Esophagus mucosa (tissue), 1 donor: ENCODE results near the gene POFUT2. TPM values are rescaled to one million over a fixed set of nuclear protein-coding genes. Genes with fewer than 3 reads are reported as not detected.
"Not testable (repeated sequence)": the region's sequence is repeated elsewhere in the genome, so short reads cannot be mapped to it uniquely, and the experiment has no call there.

Source experiments
- ATAC-seq: fragments of 200-7000 bp; cut with Tn5 transposase; one replicate; pipeline ENCODE4 v1.9.1; 2020
- total RNA-seq: library from RNA; stranded (reverse); gene quantifications from one replicate; pipeline ENCODE4 v1.2.4, GENCODE V29; 2023
- donor health status: DM: yes; HTN: yes; CAD: no.

POFUT2 gene
- total RNA-seq, 1 donor from 2014 or later = 6.2 TPM

- ATAC-seq = no peak
Observed at GRCh38 chr21:45309987-45310381, 22.3 kb upstream of the POFUT2 start.

- ATAC-seq = peak; percentile 51
Observed at GRCh38 chr21:45309069-45309986, 21.6 kb upstream of the POFUT2 start.

DNA sequence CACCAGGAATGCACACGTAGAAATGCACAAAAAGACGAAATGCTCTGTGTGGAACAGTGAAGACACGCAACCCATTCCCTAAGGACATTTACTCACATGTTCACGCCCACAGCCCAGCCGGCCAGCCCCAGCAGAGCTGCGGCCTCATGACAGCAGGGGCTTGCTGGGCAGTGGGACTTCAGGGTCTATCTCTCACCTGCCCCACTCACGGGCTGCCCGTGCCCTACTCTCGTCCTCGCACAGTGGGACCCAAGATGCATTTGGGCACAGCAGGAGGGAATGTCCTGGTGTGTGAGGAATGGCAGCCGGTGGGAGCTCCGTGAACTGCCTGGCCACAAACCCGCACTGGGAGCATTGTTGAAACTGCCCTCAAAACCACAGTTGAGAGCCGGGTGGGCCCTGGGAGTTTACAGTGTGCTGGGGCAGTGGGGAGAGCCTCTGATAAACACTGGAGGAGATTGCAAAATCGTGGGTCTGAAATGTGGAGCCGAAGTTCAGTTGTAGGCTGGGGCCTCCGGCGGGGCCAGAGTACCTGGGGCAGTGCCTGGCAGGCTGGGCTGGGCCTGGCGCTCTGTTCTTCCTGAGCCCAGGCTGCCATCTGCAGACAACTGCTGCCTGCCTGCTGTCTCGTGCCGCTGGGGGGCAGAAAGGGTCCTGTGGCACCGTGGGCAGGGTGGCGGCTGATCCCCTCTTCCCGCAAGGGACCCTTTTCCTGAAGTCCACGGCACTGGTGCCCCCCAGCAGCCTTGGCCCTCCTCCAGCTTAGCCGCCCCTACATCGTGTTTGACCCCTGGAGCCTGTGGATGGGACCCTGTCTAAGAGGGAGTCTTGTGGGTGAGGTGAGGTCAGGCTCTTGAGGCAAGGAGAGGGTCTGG lies 20.7 kb upstream of the POFUT2 start:
- peak; percentile 18 for ATAC-seq

DNA sequence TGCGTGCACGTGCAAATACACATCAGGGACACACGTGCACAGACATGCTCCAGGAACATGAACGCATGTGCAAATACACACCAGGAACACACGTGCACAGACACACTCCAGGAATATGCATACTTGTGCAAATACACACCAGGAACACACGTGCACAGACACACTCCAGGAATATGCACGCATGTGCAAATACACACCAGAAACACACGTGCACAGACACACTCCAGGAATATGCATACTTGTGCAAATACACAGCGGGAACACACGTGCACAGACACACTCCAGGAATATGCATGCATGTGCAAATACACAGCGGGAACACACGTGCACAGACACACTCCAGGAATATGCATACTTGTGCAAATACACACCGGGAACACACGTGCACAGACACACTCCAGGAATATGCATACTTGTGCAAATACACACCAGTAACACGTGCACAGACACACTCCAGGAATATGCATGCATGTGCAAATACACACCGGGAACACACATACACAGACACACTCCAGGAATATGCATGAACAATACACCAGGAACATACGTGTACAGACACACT lies 20.0 kb upstream of the POFUT2 start:
- ATAC-seq = not testable (repeated sequence)

- no peak for ATAC-seq
Observed at GRCh38 chr21:45306832-45307571, 19.3 kb upstream of the POFUT2 start.

DNA sequence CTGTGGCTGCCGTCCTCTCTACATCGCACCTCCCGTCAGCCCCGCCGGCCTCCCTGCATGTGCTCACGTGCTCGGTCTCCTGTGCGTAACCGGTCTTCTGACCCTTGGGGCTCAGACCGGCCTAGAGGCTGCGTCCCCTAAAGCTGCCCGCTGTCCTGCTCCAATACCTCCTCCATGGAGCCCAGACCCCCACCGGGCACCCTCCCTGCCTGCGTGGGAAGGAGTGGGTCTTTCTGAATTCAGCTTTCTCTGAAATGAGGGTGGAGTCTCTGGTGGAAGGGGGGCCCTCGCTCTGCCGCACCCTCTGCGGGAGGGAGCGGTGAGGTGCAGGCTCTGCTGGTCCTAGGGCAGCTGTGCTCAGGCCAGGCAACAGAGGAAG lies 18.7 kb upstream of the POFUT2 start:
- ATAC-seq = no peak

DNA sequence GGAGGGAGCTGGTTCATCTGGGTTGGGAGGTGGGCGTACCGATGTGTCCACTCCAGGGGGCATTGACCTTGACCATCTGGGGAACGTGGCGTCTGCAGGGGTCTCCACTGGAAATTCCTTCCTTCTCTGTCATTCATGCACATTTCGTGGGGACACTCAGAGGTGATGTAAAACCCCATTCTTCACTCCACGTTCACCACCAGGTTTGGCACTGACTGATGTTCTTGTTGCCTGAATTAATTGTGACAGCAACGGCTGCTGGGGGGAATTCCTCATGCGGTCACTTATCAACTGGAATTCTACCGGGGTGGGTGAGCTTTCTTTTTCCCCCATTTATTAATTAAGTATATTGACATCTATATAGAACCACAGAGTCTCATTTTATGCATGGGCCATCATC lies 18.1 kb upstream of the POFUT2 start:
- no peak for ATAC-seq

DNA sequence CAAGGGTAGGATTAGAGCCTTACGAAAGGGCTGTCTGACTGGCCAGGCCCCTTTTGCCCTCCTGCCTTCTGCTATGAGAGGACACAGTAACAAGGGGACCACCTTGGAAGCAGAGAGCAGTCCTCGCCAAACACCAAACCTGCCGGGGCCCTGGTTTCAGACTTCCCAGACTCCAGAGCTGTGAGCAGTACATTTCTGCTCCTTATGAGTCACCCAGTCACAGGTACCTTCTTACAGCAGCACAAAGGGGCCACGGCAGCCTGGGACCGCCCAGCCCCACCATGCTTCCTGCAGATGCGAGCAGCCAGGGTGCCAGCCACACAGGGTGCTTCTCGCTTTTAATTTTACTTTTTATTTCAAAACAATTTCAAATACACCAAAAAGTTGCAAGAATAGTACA lies 17.2 kb upstream of the POFUT2 start:
- no peak for ATAC-seq

DNA sequence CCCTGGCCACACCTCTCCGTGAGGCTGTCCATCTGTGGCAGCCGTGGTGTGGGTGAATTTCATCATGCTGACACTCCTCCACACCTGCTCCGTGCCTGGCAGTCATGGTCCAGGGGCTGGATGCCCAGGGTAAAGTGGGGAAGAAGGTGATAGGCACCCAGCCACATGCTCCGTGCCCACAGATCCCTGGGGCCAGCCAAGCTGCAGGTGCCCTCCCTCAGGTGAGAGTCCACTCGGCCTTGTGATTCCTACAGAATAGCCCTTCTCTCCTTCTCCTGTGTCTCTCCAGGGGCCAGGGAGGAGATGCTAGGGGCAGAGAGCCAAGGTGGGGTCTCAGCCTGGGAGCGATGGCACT lies 16.8 kb upstream of the POFUT2 start:
- ATAC-seq = no peak

- ATAC-seq = no peak
Observed at GRCh38 chr21:45303751-45304475, 16.2 kb upstream of the POFUT2 start.

DNA sequence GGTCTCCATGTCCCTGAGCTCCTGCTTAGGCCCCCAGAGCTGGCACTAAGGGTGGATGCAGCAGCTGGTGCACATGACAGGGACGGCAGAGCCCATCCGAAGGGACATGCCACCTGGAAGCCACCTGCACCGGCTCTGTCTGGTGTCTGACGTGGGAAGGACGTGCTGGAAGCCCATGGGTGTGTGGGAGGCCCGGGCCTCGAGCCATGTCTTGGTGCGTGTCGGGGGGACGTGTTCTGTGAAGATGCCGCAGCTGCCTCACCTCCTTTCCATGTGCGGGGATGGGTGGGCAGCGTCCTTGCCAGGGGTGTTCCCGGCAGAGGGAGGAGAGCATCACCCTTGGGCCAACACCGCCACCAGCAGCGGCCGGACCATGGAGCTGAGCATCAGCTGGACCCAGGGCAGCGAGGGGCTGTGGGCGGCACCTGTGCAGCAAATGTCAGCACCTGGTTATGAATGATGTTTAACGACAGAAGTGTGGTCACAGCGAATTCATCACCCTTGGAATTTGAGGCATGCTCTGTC lies 15.5 kb upstream of the POFUT2 start:
- no peak for ATAC-seq

DNA sequence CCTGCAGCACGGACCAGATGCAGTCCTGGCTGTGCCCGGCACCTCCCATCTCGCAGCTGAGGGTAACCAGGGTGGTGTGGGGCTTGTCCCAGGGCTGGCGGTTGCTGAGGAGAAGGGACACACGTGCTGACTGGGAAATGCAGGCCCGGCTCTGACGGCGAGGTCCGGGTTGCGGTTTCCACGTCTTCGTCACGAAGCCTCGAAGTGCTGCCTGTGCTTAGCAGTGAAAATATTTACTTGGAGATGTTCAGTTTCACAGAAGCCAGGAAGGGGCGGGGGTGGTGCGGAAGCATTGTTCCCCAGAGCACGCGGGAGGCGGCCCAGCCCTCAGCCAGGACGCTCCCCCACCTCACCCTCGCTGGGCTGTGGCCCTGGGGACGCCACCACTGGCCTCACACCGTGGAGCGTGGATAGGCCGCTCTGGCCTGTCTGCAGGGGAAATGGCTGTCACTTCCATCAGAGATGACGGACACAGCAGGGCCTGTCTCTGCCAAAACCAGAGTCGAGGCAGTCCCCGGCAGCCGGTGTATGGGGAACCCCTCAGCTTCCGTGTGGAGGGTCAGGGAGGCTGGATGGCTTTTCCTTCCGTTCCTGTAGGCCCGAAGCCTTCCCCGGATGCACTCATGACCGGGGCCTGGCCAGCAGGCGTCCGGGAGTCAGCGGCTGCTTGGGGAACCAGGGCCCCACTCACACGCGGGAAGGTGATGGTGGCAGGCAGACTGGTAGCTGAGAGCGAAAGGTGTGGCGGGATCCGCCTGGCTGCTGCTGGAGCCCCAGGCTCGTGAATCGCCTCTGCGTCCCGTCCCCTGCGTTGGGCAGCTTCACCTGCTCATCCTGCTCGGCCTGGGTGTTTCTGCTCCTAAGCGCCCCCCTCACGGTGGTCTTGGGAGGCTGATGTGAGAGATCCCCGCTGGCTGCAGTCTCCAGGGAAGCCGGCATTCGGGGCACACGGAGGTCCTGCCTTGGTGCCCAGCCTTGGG lies 14.7 kb upstream of the POFUT2 start:
- peak; percentile 43 for ATAC-seq

DNA sequence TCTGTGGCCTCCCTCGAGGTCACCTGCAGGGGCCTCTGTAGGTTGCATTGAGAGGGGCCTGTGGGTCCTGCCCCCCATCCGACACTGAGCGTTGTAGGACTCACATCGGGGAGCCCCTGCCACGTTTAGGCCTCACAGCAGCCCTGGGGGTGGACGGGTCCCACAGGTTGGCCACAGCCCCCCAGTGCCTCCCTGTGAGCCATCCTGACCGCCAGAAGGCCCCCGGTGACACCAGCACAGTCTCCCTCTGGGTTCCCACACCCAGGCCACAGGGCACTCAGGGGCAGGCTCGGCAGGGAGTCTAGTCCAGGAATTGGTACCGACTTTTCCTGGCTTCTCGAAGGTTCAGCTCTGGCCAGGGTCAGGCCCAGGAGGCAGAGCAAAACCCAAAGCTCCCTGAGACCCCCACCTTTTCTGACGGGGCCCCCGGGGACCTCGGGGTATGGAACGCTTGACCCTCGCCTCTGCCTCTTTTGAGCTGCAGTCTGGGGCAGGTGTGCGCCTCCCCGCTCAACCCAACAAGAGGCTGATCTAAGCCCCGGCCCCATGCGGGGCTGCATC lies 13.9 kb upstream of the POFUT2 start:
- no peak for ATAC-seq

DNA sequence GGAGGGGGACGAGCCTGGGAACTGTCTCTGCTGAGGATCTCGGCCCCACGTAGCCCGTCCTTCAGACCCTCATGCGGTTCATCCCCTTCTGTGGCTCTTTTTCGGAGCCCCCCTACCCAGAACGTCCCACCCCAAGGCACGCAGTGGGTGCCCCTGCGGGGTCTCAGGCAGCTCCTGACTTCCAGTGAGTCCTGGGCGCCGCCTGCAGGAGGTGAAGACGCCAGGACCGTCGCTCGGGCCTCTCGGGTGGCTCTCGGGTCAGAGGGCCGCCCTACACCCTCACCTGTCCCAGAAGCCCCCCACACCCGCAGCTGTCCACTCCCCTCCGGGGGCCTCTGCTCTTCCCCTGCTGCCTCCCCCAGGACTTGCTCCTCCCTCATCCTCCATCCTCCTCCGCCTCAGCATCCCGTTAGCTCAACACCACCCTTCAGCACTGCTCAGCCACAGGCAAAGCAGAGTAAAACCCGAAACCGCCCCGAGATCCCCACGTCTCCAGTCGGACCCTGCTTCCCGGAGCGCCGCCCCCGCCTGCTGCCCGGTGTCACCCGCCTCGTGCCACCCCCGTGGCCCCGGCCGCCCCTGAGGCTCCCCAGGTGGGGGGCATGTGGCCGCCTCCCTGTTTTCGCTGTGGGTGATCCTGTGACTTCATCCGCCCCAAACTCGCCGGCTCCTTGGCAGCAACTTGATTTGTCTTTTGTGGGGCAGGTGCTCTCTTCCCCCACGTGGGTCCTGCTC lies 13.3 kb upstream of the POFUT2 start:
- ATAC-seq = no peak

DNA sequence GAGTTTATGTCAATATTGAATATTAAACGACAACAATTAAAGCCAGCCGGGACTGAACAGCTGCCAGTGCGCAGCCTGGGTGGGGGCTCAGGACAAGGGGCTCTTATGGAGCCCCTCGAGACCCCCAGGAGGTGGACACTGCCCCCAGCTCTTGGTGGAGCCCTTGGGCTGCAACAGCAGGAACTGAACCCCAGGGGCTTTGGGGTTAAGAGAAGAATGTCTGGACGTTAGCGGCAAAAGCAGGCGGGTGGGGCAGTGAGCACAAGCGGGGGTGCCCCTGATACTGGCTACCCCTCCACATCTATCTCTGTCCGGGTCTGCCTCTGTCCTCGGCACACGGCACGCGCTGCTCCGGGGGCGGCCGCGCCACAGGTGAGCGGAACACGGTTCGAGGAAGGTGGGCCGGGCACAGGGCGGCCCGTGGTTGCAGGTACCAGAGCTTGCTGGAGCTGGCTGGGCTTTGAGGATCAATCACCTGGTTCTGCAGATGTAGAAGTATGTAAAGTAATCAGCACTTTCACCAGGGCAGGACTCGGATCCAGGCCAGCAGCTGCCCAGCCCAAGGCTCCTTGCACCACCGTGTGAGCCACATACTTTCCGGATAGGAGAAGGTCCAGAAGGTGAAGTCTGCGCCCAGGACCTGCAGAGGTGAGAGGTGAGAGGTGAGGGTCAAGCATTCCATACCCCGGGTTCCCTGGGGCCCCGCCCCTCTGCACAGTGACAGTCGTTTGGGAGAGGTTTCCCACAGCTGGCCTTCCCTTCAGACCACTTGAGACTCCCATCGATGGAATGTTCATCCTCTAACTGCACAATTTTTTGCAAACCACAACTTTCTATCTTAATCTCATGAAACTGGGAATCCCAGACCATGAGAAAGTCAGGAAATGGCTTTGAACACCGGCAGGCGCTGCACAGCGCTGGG lies 12.4 kb upstream of the POFUT2 start:
- no peak for ATAC-seq

DNA sequence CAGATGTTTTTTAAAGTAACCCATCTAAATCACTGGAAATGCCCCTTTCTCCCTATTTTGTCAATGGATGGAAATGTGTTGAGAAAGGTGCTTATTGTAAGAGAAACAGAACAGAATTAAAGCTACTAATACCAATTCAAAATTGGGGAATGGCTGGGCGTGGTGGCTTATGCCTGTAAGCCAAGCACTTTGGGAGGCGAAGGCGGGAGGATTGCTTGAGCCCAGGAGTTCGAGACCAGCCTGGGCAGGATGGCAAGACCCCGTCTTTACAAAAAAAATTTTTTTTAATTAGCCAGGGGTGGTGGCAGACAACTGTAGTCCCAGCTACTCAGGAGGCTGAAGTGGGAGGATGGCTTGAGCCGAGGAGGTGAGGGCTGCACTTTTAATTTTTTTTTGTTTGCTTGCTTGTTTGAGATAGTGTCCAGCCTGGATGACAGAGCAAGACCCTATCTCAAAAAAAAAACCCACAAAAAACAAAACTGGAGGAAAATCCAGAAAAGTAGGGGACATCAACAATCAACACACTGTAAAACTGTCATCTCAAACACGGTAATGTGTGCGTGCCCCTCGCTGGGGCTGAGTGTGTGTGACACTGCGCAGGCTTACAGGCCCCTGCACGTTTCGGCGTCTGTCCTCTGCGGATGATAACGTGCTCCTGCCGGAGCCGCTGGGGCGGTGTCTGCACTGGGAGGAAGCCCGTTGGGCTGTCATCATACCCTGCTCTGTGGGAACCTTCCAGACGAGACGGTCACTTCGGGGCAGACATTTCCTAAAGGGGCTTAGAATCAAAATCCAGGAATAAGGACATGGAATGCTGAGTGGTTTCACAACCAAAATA lies 11.6 kb upstream of the POFUT2 start:
- ATAC-seq = peak; percentile 30

DNA sequence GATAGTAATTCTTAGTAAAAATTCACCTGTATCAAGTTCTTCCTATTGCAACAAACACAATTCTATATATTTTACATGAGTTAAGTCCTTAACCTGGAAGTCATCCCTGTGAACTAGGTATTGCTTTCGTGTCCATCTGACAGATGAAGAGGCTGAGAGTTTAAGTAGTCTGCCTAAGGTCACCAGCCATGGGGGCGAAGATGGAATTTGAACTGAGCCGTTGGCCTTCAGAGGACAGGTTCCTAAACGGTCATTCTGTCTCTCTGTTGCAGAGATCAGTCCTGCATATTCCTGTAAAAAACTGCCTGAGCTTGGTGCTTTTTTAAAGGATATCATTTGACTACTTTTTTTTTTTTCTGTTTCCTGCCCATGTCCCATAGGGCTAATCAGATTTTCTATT lies 10.2 kb upstream of the POFUT2 start:
- no peak for ATAC-seq
